Measurements from ENCODE around the gene ASAP2.

DNA sequence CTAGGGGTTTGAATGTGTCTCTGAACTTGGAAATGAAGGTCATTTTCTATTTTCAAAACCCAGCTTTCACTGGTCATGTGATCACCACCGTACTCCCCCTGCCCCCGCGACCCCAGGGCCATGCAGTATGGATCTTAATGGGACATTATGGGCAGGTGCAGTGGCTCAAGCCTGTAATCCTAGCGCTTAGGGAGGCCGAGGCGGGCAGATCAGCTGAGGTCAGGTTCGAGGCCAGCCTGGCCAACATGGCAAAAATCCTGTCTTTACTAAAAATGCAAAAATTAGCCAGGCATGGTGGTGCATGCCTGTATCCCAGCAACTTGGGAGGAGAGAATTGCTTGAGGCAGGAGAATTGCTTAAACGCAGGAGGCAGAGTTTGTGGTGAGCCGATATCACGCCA, 139.4 kb downstream of the ASAP2 start:
- TF ChIP-seq, protein P1, sequence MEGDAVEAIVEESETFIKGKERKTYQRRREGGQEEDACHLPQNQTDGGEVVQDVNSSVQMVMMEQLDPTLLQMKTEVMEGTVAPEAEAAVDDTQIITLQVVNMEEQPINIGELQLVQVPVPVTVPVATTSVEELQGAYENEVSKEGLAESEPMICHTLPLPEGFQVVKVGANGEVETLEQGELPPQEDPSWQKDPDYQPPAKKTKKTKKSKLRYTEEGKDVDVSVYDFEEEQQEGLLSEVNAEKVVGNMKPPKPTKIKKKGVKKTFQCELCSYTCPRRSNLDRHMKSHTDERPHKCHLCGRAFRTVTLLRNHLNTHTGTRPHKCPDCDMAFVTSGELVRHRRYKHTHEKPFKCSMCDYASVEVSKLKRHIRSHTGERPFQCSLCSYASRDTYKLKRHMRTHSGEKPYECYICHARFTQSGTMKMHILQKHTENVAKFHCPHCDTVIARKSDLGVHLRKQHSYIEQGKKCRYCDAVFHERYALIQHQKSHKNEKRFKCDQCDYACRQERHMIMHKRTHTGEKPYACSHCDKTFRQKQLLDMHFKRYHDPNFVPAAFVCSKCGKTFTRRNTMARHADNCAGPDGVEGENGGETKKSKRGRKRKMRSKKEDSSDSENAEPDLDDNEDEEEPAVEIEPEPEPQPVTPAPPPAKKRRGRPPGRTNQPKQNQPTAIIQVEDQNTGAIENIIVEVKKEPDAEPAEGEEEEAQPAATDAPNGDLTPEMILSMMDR (IDR thresholded peaks at IDR 0.05), result no peak
- no peak for TF ChIP-seq POLR2A (IDR thresholded peaks at IDR 0.05)

Measured in tibial nerve (tissue), 3 donors.